CD14-positive monocyte (primary cell): ENCODE results near the gene WASF2. TPM values are rescaled to one million over a fixed set of nuclear protein-coding genes. Genes with fewer than 3 reads are reported as not detected.
"Not testable (repeated sequence)": the region's sequence is repeated elsewhere in the genome, so short reads cannot be mapped to it uniquely, and the experiment has no call there.

Experiments used
- DNase-seq, 3 donors: peaks; one replicate each; pipeline ENCODE4 v3.0.0-alpha.2; 2011 to 2022
- H2AFZ ChIP-seq: 2 replicates; pipeline ENCODE4 v1.6.0; 2012; ENCODE audit warnings: mild to moderate bottlenecking, low read depth, low read length, inconsistent platforms; ENCODE audit not compliant: insufficient read depth, poor library complexity, severe bottlenecking
- H3K27ac ChIP-seq, 2 donors: 1 replicate in 1 of 2; 2 replicates in 1 of 2; pipeline ENCODE4 v1.5.1; 2012 to 2013; ENCODE audit warnings: low read length in 2 of 2, control low read depth in 1 of 2, inconsistent platforms in 1 of 2, low read depth in 1 of 2, mild to moderate bottlenecking in 1 of 2
- H3K27me3 ChIP-seq, 2 donors: one replicate each; pipeline versions ENCODE4 v1.6.0 to v1.6.1; 2011 to 2013; ENCODE audit warnings: low read length in 2 of 2; ENCODE audit not compliant: control insufficient read depth in 2 of 2, insufficient read depth in 2 of 2
- H3K36me3 ChIP-seq, 2 donors: replicated peaks in 1 of 2; 1 replicate in 1 of 2; 2 replicates in 1 of 2; pipeline versions ENCODE4 v1.5.1 to v1.6.1; 2012 to 2013; ENCODE audit warnings: low read length in 2 of 2, control low read depth in 1 of 2, inconsistent platforms in 1 of 2, mild to moderate bottlenecking in 1 of 2; ENCODE audit not compliant: insufficient read depth in 2 of 2, control insufficient read depth in 1 of 2
- H3K4me1 ChIP-seq, 2 donors: 1 replicate in 1 of 2; 2 replicates in 1 of 2; pipeline versions ENCODE4 v1.5.1 to v1.6.1; 2012 to 2013; ENCODE audit warnings: low read length in 2 of 2, control low read depth in 1 of 2, inconsistent platforms in 1 of 2, mild to moderate bottlenecking in 1 of 2, moderate library complexity in 1 of 2; ENCODE audit not compliant: insufficient read depth in 2 of 2, control insufficient read depth in 1 of 2
- H3K4me2 ChIP-seq: replicated peaks from 2 replicates; pipeline ENCODE3; 2012; ENCODE audit warnings: low read length, moderate library complexity, mild to moderate bottlenecking; ENCODE audit not compliant: poor library complexity, severe bottlenecking; ENCODE audit errors: extremely low read depth
- H3K4me3 ChIP-seq, 3 experiments: fragments of 200-600 bp in 1 of 3; sonication (generic) in 1 of 3; replicated peaks in 1 of 3; 1 replicate in 2 of 3; 2 replicates in 1 of 3; pipeline ENCODE4 v1.5.1; 2011 to 2013; ENCODE audit warnings: low read length in 3 of 3, mild to moderate bottlenecking in 3 of 3, control low read depth in 2 of 3, low read depth in 2 of 3, inconsistent platforms in 1 of 3, moderate library complexity in 1 of 3
- H3K79me2 ChIP-seq: 2 replicates; pipeline ENCODE4 v1.6.0; 2012; ENCODE audit warnings: mild to moderate bottlenecking, control low read depth, inconsistent platforms, low read length, moderate library complexity; ENCODE audit not compliant: insufficient read depth
- H3K9ac ChIP-seq: 2 replicates; pipeline ENCODE4 v1.6.0; 2017; ENCODE audit warnings: low read length, mild to moderate bottlenecking; ENCODE audit not compliant: insufficient read depth, poor library complexity, severe bottlenecking
- H3K9me3 ChIP-seq, 2 donors: replicated peaks in 1 of 2; 1 replicate in 1 of 2; 2 replicates in 1 of 2; pipeline versions ENCODE4 v1.5.1 to v1.6.1; 2012 to 2013; ENCODE audit warnings: low read length in 2 of 2, control low read depth in 1 of 2; ENCODE audit not compliant: control insufficient read depth in 1 of 2, insufficient read depth in 1 of 2
- H4K20me1 ChIP-seq: 2 replicates; pipeline ENCODE4 v1.6.0; 2012; ENCODE audit warnings: mild to moderate bottlenecking, low read length, control low read depth, moderate library complexity; ENCODE audit not compliant: insufficient read depth
- H3K27ac Mint-ChIP-seq, 7 donors: one replicate each; pipeline ENCODE4 v1.8.0; 2020; ENCODE audit warnings: mild to moderate bottlenecking in 7 of 7, mixed read lengths in 7 of 7, moderate library complexity in 6 of 7, inconsistent platforms in 2 of 7
- H3K27me3 Mint-ChIP-seq, 3 donors: one replicate each; pipeline ENCODE4 v1.8.0; 2021 to 2022; ENCODE audit warnings: low read depth in 3 of 3, mild to moderate bottlenecking in 3 of 3, mixed read lengths in 3 of 3, moderate library complexity in 3 of 3, inconsistent platforms in 1 of 3
- H3K36me3 Mint-ChIP-seq, 2 donors: one replicate each; pipeline ENCODE4 v1.8.0; 2020; ENCODE audit warnings: mixed read lengths in 2 of 2, inconsistent platforms in 1 of 2, mild to moderate bottlenecking in 1 of 2
- H3K4me1 Mint-ChIP-seq: one replicate; pipeline ENCODE4 v1.8.0; 2020; ENCODE audit warnings: mild to moderate bottlenecking, mixed read lengths
- H3K4me3 Mint-ChIP-seq, 2 donors: one replicate each; pipeline ENCODE4 v1.8.0; 2020; ENCODE audit warnings: mild to moderate bottlenecking in 2 of 2, mixed read lengths in 2 of 2, moderate library complexity in 1 of 2
- H3K9me3 Mint-ChIP-seq, 7 donors: one replicate each; pipeline ENCODE4 v1.8.0; 2020 to 2022; ENCODE audit warnings: mixed read lengths in 7 of 7, mild to moderate bottlenecking in 6 of 7, moderate library complexity in 6 of 7, inconsistent platforms in 2 of 7
- WGBS: methylation state at CpG from one replicate; pipeline ENCODE4 v1.1.5; 2013; ENCODE audit warnings: missing lambda C conversion rate; ENCODE audit not compliant: insufficient coverage; 5-methylcytosine and 5-hydroxymethylcytosine counted together
- intact Hi-C, 2 donors: fragments of 100-400 bp; cut with micrococcal nuclease; formaldehyde crosslinking; loops; one replicate each; pipeline versions ENCODE4 v1.15.0 to v1.15.1; 2023
- polyA plus RNA-seq, 3 donors: library from polyadenylated mRNA; depleted of rRNA in 1 of 3; unstranded in 2 of 3; stranded (reverse) in 1 of 3; fragments of 300-500 nt in 2 of 3; fragments of >200 nt in 1 of 3; fragmentation: Illumina TruSeq in 2 of 3; gene quantifications; 1 replicate in 2 of 3; 2 replicates in 1 of 3; pipeline ENCODE4 v1.2.3, GENCODE V29; 2012 to 2021
- TF ChIP-seq, protein P1 (sequence below): fragments of 200-600 bp; IDR thresholded peaks from one replicate; pipeline ENCODE4 v1.8.0; 2022; ENCODE audit warnings: antibody characterized with exemption, mild to moderate bottlenecking

WASF2 gene
- polyA plus RNA-seq, 3 donors = 53.5 to 91.6 (median 86.4) TPM

DNA sequence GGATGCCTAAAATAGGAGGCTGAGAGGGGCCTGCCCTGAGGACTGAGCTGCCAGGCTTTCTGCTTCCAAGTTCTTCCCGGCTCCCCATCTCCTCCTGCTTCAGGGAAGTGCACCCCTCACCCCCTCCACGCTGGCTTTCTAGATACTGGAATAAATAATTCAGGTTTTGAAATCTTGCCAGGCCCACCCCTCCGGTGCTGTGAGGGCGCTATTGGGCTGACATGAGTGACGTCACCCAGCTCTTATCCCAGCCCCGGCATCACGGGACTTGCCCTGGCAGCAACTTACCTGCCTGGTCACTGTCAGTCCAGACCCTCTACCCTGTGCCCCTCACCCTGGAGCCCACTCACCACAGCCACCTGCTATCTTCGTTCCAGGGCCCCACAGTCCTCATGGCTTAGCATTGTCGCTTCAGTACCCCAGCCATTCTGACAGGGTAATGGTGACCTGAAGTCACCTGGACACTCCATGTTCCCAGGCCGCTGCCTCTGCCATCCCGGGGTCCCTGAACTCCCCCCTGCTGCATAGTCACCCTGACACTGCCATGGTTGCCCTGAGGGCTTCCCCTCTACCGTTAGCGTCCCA lies 98.4 kb downstream of the WASF2 start:
- no peaks in the 10 kb centered on the region for H4K20me1 ChIP-seq
- DNase-seq = peak; percentile 9 to 60 (median 30)
- H3K4me3 ChIP-seq = peak overlapping the region in 1 of 3 experiments; percentile 62
- Mint-ChIP-seq H3K4me1 (peaks cover 16% of the 10 kb centered on the region), H3K27me3 (peaks cover 23 to 24% (median 23%) of the 10 kb centered on the region in 3 donors), H3K9me3 (peaks cover 0 to 5% (median 0%) of the 10 kb centered on the region in 7 donors), H3K4me3 (peak overlapping the region; percentile 81 to 90), H3K27ac (peak overlapping the region; percentile 65 to 91 (median 87)), H3K36me3 (no peaks in the 10 kb centered on the region)
- TF ChIP-seq, protein P1, sequence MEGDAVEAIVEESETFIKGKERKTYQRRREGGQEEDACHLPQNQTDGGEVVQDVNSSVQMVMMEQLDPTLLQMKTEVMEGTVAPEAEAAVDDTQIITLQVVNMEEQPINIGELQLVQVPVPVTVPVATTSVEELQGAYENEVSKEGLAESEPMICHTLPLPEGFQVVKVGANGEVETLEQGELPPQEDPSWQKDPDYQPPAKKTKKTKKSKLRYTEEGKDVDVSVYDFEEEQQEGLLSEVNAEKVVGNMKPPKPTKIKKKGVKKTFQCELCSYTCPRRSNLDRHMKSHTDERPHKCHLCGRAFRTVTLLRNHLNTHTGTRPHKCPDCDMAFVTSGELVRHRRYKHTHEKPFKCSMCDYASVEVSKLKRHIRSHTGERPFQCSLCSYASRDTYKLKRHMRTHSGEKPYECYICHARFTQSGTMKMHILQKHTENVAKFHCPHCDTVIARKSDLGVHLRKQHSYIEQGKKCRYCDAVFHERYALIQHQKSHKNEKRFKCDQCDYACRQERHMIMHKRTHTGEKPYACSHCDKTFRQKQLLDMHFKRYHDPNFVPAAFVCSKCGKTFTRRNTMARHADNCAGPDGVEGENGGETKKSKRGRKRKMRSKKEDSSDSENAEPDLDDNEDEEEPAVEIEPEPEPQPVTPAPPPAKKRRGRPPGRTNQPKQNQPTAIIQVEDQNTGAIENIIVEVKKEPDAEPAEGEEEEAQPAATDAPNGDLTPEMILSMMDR = no peak
- peaks cover 16 to 18% of the 10 kb centered on the region in 2 donors for H3K4me1 ChIP-seq
- peak overlapping the region; percentile 72 for H3K4me2 ChIP-seq
- WGBS = 8% methylated on average over 11 of the region's 13 CpGs
- H3K79me2 ChIP-seq = no peaks in the 10 kb centered on the region
- intact Hi-C loops = loop anchor here in 1 of 2 donors (2.0 to 10.0 kb wide), 2 partner anchors 23 to 287 kb away; no protein-coding TSS in a partner anchor
- H3K27ac ChIP-seq = no peak overlapping the region
- no peaks in the 10 kb centered on the region for H3K36me3 ChIP-seq
- H3K27me3 ChIP-seq = peaks cover 0 to 19% of the 10 kb centered on the region in 2 donors
- H3K9me3 ChIP-seq = no peaks in the 10 kb centered on the region
- peak overlapping the region; percentile 11 for H2AFZ ChIP-seq
- H3K9ac ChIP-seq = no peak overlapping the region

DNA sequence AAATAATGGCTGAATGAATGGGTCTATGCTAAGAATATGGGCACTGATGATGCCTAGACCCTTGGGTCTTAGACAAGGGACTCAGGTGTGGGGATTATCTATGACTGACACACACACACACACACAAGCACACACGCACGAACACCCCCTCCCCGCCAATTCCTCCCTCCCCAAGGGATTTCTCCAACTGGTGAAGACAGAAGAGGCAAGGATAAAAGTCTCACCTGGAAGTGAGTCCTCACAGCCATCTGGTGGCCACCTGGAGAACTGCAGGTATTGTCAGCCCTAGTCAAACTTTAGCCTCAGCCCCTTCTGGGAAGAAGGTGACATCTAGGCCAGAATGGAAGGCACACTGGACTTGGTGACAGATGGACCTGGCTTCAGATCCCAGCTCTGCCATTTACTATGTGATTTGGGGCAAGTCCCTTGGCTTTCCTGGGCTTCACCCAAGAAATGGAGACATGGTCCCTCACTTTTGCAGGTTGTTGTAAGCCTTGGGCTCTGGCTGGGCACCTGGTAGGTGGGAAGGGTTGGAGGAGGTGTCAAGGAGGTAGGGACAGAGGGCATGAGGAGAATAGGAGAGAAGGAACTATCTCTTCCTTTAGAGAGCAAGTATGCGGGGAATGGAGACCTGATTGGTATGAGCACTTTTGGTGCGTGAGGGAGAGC lies 101.5 kb downstream of the WASF2 start:
- peaks cover 16 to 21% of the 10 kb centered on the region in 2 donors for H3K4me1 ChIP-seq
- intact Hi-C loops = loop anchor here in 1 of 2 donors (2.0 kb wide), 1 partner anchor 22 kb away; the partner anchor contains the start of gene MAP3K6
- H3K4me3 ChIP-seq = no peak overlapping the region
- Mint-ChIP-seq H3K9me3 (peaks cover 0 to 5% (median 0%) of the 10 kb centered on the region in 7 donors), H3K4me3 (no peak overlapping the region), H3K27ac (peak overlapping the region in 1 of 7 donors; percentile 10), H3K4me1 (peaks cover 16% of the 10 kb centered on the region), H3K36me3 (no peaks in the 10 kb centered on the region), H3K27me3 (peaks cover 26 to 33% (median 29%) of the 10 kb centered on the region in 3 donors)
- H2AFZ ChIP-seq = no peak overlapping the region
- no peak overlapping the region for H3K27ac ChIP-seq
- H4K20me1 ChIP-seq = no peaks in the 10 kb centered on the region
- TF ChIP-seq, protein P1 = peak; percentile 90
- no peak overlapping the region for H3K9ac ChIP-seq
- DNase-seq = peak; percentile 30 to 61 (median 59)
- 100% methylated on average over 2 of the region's 5 CpGs for WGBS
- H3K4me2 ChIP-seq = no peak overlapping the region
- no peaks in the 10 kb centered on the region for H3K79me2 ChIP-seq
- no peaks in the 10 kb centered on the region for H3K9me3 ChIP-seq
- H3K36me3 ChIP-seq = no peaks in the 10 kb centered on the region
- H3K27me3 ChIP-seq = peaks cover 0 to 23% of the 10 kb centered on the region in 2 donors

DNA sequence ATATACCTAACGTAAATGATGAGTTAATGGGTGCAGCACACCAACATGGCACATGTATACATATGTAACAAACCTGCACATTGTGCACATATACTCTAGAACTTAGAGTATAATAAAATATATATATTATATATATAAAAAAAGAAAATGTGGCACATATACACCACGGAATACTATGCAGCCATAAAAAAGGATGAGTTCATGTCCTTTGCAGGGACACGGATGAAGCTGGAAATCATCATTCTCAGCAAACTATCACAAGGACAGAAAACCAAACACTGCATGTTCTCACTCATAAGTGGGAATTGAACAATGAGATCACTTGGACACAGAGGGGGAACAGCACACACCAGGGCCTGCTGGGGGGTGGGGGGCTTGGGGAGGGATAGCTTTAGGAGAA lies 105.2 kb downstream of the WASF2 start:
- H4K20me1 ChIP-seq, H3K36me3 ChIP-seq, H3K27me3 ChIP-seq, DNase-seq, H3K9me3 ChIP-seq, H3K9ac ChIP-seq, H3K4me1 ChIP-seq, H2AFZ ChIP-seq, H3K4me3 ChIP-seq, H3K4me3 Mint-ChIP-seq, H3K4me1 Mint-ChIP-seq, H3K27ac ChIP-seq, H3K4me2 ChIP-seq, H3K79me2 ChIP-seq, H3K27ac Mint-ChIP-seq, intact Hi-C loops, H3K36me3 Mint-ChIP-seq, H3K9me3 Mint-ChIP-seq: not testable (repeated sequence)
- H3K27me3 Mint-ChIP-seq = peaks cover 16 to 23% (median 21%) of the 10 kb centered on the region in 3 donors
- WGBS = no CpG with 5 or more reads among the region's 3 CpGs
